ENCODE data around the gene PRKCA. TPM values are rescaled to one million over a fixed set of nuclear protein-coding genes. Genes with fewer than 3 reads are reported as not detected.

PRKCA gene
- total and polyA plus RNA-seq, 12 donors, result 1.6 to 27.6 (median 10.5) TPM

GRCh38 chr17:66726846-66727245, 424.4 kb downstream of the PRKCA start:
- H3K4me1 ChIP-seq, result peaks cover 3 to 21% (median 11%) of the 10 kb centered on the region in 9 donors
- H3K27me3 ChIP-seq, result no peaks in the 10 kb centered on the region
- TF ChIP-seq CTCF (IDR thresholded peaks at IDR 0.05), result no peak
- H3K36me3 ChIP-seq, result no peaks in the 10 kb centered on the region
- H3K27ac ChIP-seq, result no peak overlapping the region
- H3K4me3 ChIP-seq, result no peak overlapping the region
- ATAC-seq, result no peak
- DNase-seq, result no peak
- intact Hi-C loops (cut with DNase I), result loop anchor here in 5 of 10 donors (5.0 to 10.0 kb wide), 3 partner anchors 180 to 438 kb away; no protein-coding TSS in a partner anchor
- no peaks in the 10 kb centered on the region for H3K9me3 ChIP-seq
- 90 to 92% methylated on average over 11 of the region's 11 CpGs for WGBS, 2 donors

GRCh38 chr17:66727634-66728570, 425.5 kb downstream of the PRKCA start:
- WGBS, 2 donors, result 51 to 57% methylated on average over 17 of the region's 17 CpGs
- TF ChIP-seq CTCF (IDR thresholded peaks at IDR 0.05), result peak; percentile 8 to 65 (median 55)
- Histone ChIP-seq H3K27ac (no peak overlapping the region), H3K4me1 (peaks cover 3 to 21% (median 11%) of the 10 kb centered on the region in 9 donors), H3K4me3 (no peak overlapping the region), H3K36me3 (no peaks in the 10 kb centered on the region), H3K27me3 (no peaks in the 10 kb centered on the region), H3K9me3 (no peaks in the 10 kb centered on the region)
- intact Hi-C loops (cut with DNase I), result loop anchor here in 6 of 10 donors (1.0 to 10.0 kb wide), 4 partner anchors 178 to 437 kb away; no protein-coding TSS in a partner anchor
- peak; percentile 50 to 78 (median 70) for ATAC-seq
- DNase-seq, result peak; percentile 40 to 46

GRCh38 chr17:66730461-66730923, 428.1 kb downstream of the PRKCA start:
- no peak for DNase-seq
- Histone ChIP-seq H3K27ac (no peak overlapping the region), H3K9me3 (no peaks in the 10 kb centered on the region), H3K4me3 (no peak overlapping the region), H3K27me3 (no peaks in the 10 kb centered on the region), H3K36me3 (peaks cover 0 to 6% (median 0%) of the 10 kb centered on the region in 9 donors), H3K4me1 (peaks cover 0 to under 1% (median 0%) of the 10 kb centered on the region in 9 donors)
- intact Hi-C loops (cut with DNase I), result no loop called here
- no peak for TF ChIP-seq CTCF (IDR thresholded peaks at IDR 0.05)
- 81 to 86% methylated on average over 7 of the region's 7 CpGs for WGBS, 2 donors
- no peak for ATAC-seq

- Histone ChIP-seq H3K27ac (no peak overlapping the region), H3K9me3 (no peaks in the 10 kb centered on the region), H3K4me1 (peaks cover 0 to 10% (median 0%) of the 10 kb centered on the region in 9 donors), H3K4me3 (no peak overlapping the region), H3K36me3 (peaks cover 0 to 16% (median 0%) of the 10 kb centered on the region in 9 donors), H3K27me3 (no peaks in the 10 kb centered on the region)
- intact Hi-C loops (cut with DNase I), result no loop called here
- DNase-seq (no peak), ATAC-seq (no peak)
- no peak for TF ChIP-seq CTCF (IDR thresholded peaks at IDR 0.05)
- 95 to 96% methylated on average over 2 of the region's 2 CpGs for WGBS, 2 donors
These were observed 431.3 kb downstream of the PRKCA start for GRCh38 chr17:66733759-66734158.

Measured in heart right ventricle (tissue), 16 donors.